Hematopoietic multipotent progenitor cell treated with erythropoietin and hydrocortisone succinate and interleukin-3 and kit ligand, for 15 days (in vitro differentiated cells): ENCODE measurements around the gene RET.

Source experiments
- DNase-seq: peaks from one replicate; pipeline ENCODE4 v3.0.0-alpha.2; 2015; ENCODE audit warnings: low spot score

The RET gene

DNA sequence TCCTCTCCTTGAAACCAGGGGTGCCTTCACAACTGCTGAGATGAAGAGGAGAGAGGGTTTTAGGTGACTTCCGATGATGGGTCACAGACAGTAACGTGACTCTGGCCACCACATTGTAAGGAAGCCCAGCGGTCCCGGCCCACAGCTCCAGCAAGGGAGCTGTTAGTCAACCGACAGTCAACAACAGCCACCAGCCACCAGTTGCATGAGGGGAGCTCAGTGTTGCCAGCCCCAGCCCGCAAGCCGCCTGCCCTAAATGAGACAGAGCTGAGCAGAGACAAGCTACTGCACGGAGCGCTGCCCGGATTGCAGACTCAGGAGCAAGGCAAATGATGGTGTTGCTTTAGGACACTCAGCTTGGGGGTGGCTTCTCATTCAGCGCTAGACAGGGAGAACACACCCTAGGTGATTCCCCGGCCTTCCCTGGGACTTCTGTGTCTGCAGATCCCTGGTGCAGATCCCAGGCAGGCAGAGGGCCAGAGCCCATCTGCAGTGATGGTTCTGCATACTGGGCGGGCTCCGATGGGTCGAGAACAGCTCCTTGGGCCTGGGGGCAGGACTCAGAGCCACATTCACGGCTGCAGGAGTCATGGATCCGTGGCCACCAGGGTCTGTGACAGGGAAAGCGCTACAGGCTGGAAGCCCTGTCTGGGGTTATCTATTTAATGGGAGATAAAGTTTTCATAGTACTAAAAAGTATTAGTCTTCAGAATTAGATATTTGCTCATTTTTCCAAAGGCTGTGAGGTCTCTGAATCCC is 14.3 kb upstream of the RET start:
- no peak for DNase-seq

DNA sequence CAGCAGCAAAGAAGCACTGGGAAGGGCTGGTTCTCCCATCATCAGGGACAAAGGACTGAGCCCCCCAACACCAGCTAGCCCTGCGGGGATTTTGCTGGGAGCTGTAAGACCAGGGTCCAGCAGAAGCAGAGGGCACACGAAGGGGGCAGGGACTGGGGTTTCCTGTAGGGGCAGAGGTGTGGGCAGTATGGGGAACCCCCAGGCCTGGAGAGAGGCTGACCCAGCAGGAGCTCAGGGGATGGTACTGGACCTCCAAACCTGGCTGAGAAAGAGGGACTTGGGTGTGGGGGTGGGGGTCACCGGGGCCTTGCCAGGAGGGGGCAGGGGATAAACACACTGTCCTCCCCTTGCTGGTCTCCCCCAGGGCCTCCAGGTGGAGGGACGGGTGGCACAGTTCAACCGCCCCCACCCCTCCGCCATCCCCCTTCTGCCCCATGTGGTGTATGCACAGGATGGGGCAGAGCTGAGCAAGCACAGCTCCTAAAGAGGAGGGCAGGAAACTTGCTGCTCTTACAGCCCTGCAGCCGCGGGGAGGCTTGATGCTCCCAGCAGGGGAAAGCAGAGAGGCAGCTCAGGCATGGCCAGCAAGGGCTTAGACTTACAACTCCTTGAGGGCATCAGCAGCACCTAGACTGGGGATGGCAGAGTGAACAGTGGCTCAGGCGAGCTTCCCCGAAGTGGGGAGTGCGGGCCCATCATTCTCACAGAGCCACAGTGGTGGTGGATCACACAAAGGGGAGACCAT is 12.4 kb upstream of the RET start:
- DNase-seq, result no peak

DNA sequence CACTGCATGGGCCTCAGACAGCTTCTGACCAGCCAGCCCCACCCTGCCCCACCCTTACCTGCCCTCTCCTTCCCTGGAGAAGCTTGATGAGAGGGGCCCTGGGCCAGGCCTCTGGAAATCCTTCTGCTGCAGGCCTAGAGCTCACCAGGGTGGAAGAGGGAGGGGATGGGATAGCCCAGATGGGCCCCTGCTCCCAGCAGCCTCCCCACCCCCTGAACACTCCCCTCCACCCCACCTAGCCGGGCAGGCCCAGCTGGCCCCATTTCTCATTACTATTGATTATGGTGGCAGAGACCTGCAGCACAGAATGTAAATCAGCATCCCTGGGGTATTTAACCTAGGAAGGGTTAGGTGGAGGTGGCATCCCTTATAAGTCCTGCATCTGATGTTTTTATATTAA is 11.6 kb upstream of the RET start:
- DNase-seq, result no peak

DNA sequence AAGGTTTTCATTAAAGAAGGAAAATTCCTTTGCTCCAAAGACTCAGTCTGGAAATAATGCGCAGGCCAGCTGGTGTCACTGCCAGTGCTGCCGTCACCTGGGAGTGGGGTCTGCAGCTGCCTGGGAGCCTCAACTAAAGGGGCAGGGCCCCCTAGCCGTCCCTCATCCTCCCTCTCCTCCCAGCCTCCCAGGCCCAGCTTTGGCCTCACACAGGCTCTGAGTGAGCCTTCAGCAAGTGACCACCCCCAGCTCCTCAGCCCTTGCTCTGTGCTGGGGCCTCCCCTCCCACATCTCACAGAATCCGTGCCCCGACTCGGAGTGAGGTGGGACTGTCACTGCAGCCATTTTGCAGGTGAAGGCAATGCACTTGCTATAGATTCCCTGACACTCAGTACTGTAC is 11.1 kb upstream of the RET start:
- no peak for DNase-seq

DNA sequence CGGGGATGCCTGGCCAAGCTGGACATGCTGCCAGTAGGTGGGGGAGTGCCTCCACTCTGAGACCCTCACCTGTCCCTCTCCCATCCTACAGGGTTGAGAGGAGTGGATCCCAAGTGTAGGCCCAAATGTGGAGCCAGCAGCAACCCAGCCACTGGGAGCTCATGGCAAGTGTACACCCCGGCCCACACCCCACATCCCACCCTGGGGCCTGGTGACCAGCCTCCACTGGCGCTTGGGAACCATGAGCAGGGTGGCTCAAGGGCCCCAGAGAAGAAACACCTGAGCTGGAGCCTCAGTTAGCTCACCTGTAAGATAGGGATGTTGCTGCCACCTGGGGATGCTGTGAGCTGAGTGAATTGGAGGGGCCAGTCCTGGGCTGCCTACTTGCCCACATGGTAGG is 10.4 kb upstream of the RET start:
- no peak for DNase-seq

DNA sequence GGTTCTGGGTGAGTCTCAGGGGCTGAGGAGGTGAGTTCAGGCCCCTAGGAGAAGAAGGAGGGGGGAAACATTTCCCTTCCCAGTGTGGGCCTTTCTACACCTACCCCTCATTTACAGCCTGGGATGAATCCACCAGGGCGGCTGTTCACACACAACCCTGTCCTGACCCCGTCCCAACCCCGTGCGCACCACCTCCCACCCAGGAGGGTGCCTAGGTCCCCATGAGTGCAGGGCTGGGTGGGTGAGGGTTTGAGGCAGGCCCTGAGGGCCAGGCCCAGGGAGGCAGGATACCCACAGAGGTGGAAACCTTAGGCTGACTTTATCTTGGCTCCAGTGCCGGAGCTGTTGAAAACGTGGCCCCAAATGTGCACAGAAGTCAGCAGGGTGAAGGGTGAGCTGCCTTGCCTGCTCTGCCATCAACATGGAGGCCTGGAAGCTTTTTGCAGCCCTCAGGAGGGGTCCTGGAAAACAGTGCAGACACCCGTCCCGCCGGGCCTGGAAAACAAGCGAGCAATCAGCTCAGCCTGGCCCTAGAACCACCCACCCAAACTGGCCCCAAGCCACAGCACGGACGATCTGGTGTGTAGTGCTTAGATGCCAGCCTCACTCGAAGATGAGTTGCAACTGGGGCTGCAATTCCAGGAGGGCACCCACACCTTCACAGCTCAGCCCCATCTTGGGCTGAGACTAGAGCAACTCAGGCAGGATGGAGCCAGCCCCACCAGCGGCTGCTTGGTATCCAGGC is 9.3 kb upstream of the RET start:
- no peak for DNase-seq

DNA sequence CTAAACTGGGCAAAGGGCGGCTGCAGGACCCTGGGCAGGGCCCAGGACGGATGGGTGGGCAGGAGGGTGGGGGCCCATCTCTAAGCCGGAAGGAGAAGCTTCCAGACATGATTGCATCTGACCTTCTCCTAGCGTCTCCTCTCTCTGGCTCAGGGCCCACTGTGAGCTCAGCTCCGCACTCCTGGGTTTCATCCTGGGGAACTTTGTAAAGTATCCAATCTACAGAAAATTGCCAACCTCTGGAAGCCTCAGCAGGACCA is 8.8 kb upstream of the RET start:
- no peak for DNase-seq

DNA sequence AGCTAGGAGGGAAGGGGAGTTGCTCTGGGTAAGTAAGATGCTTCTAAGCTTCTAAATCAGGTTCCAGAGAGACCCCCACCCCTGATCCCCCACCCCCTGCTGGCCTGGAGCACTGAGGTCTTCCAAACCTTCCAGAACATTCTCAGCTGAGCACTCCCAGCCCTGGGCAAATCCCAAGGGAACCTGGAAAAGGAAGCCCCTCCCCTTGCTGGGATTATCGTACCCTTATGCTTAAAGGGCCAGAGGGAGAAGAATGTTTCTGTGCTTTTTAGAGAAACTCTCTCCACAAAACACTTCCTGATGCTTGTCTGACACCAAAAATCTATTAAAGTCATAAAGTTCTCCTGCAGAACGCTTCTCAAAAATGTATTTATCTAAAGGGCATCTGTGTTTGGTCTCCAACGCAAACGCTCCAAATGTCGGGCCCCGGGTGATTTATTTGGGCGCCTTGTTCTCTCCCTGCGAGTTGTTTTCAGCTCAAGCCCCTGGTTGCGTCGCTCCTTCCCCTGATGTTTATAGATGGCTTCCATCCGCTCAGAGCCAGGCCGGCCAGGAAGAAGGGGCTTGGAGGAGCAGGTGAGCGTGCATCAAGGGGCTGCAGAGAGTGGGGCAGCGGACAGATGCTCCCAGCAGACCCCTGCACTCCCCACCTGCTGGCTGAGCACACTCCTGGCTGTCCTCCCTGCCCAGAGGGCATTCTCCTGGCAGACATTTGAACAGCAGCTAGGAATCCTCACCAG is 8.2 kb upstream of the RET start:
- no peak for DNase-seq

DNA sequence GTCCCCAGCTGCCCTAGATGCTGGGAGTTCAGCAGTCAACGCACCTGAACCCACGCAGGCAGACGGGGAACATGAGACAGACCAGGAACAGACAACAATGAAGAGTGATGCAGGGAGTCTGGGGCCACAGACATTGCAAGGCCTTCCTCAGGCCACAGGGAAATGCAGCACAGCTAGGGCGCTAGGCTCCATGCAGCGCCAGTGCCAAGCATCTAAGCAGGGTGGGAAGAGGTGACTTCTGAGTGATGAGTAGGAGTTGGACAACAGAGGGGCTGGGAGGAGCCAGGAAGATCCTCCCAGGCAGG is 7.7 kb upstream of the RET start:
- DNase-seq, result no peak

DNA sequence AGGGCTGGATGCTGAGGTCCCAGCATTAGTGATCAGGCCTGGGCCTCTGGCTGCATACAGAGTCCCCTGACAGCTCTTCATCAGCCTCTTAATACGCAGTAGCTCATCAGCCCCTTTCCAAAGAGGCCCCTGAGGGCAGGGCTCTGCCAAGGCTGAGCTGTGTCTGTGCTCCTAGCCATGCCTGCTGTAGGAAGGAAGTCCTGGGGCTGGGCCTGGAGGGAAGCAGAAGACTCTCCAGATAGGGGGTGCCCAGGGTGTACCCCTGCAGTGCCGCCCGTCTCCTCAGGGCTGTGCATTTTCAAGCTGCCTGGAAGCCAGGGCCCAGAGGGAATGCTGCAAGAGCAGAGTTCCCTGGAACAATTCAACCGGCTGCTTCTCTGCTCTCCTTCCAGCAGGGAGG is 7.3 kb upstream of the RET start:
- no peak for DNase-seq

DNA sequence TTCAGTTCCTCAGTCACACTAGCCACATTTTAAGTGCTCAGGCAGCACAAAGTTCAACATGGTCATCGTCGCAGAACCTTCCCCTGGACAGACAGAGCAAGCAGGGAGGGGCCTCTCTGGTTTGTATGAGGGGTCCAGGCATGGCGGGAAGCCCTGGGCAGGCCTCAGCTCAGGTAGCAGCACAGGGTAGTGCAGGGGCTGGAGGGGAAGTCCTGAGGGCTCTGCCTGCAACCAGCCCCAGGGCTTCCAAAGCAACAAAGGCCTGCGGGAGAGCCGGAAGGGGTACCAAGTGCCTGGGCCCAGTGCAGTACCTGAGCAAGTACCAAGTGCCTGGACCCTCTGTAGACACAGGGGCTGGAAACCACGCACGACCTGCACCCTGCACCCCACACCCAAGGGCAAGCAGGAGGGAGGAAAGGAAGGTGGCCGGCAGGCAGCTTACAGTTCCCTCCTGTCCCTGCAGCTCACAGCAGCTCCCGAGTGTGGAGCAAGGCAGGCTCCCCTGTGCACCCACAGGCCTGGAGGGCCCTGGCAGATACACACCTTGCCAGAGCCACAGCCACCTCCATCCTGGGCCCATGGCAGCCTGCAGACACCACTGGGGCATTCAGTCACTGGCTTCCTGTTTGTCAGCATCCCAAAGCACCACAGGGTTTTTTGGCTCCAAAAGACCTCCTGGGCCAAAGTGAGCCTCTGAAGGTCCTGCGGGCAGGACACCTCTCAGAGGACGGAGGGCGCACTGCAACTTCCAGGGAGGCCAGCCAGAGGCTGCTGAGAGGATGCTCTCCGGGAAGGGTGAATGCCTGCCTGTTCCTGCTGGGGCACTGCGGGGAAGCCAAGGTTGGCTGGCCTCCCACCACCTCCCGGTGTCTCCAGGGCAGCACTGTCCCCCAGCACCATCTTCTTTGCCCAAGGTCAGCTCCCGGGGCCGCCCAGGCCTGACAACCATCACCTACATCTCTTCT is 6.5 kb upstream of the RET start:
- DNase-seq, result no peak

DNA sequence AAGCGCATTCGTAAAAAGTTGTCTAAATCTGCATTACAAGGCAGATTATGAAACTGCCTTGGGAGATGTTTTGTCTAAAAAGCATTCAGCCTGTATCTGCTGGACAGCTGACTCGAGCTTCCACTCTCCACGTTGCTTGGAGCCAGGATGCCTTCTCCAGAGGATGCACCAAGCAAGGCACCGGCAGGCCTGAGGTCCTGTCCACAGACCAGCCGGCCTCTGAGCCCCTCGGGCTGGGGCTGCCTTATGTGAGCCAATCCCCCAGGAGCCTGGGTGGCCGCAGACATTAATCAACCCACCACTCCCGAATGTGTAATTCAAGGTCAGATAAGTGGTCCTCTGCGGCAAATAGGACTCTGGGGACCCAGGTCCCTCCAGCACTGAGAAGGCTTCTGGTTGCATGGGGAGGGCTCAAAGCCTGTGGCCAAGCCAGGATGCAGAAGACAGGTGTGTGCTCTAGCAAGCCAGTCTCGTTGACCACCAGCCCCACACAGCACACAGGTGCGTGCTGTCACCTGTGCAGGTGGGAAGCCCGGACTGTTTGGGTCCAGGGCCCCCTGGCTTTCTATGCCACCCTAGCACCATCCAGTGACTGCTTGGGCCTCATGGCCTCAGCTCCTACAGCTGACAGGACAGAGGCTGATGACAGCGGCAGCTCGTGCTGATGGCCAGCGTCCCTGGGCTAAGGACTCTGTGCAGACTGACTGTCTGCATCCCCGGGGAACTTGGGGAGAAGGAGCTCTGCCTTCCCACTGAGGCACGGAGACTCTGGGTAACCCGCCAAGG is 4.8 kb upstream of the RET start:
- no peak for DNase-seq

DNA sequence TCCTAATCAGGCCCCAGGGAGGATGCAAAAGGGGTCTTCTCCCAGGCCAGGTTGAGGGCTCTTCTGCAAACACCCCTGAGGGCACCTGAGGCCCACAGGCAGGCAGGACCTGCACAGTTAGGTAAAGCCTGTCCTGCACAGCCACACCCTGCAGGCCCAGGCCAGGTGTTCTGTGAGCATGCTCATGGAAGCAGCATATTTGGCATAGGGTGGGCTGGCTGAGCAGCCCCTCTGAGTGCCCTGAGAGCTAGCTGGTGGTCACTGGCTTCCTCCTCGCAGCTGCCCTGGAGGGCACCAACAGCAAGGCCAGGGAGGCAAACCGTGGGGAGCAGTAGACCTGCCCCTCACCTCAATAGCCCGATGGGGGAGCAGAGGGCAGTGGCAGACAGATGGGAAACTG is 3.7 kb upstream of the RET start:
- no peak for DNase-seq

DNA sequence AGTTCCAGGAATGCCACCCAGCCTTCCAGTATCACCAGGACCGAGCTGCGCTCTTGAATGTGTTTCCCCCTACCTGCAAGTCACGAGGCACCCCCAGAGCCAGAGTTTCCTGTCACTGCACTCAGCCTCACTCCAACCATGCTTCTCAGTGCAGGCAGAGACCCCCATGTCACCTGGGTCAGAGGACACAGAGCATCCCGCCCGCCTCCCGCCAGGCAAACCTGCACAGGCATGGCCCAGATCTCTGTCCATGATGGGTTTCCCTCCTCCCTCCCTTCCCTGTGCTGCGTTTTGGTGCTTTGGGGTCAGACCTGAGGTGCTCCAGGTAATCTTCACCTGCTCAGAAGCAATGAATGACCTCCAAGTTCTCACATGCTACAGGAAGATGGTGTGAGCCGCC is 3.1 kb upstream of the RET start:
- DNase-seq, result no peak

DNA sequence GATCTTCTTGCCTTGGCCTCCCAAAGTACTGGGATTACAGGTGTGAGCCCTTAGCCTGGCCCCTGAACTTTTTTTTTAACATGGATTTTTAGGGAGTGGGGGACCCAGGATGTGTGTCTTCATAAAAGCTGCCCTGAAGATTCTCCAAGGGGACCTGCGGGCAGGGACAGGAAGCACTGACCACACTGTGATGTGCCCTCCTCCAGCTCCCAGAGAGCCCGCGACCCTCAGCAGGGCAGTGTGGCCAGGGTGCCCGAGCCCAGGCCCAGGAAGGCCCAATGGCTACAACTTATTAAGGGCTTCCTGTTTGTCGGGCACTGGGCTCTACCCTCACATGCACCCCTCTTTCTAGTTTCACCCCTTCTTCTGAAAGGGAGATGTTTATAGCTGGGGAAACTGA is 2.5 kb upstream of the RET start:
- DNase-seq, result no peak

DNA sequence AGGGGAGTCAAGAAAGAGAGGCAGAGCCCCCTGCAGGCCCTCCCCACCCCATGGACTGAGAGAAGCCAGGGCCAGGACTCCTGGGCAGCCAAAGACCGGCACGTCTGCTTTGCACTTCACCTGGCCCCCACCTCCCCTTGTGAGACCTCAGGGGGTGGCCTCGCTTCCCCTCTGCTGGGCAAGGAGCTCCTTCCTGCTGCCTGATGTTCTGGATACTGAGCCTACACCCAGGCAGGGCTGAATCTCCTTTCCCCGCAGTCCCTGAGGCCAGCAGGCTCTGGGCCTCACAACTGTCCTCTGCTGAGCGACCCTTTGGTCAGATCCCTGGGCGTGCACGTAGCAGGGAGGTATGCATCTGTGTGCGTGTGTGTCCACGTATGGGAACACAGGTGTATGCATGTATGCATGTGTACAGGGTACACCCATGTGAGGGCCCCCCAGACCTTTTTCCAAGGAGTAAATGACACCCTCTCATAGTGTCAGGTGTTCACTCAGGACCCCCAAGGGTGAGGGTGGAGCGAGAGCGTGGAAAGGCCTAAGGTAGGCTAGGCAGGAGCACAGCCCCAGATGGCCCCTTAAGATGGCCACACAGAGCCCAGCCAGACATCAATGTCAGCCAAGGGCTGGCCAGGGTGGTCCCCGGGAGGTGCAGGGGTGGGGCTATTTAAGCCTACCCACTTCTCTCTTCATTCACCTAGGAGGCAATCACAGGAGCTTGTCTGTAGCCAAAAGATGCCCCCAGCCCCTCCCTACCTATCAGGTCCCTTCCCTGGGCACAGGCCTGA is 1.9 kb upstream of the RET start:
- no peak for DNase-seq

DNA sequence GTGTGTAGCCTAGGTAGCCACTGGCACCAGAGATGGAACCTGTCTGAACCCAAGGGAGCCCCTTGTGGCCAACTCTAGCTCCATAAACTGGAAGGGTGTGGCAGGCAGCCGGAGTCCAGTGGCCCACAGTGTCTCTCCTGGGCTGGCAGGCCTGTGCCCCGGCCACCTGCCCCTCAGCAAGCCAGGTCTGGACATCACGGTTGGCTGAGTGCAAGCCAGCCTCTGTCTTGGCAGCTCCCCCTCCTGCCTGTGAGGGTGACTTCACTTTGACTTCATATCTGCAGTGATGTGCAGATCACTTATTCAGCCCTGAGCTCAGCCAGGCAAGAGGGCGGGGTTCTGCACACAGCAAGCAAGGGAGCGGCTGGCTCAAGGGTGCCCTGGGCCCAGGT is 1.3 kb upstream of the RET start:
- no peak for DNase-seq

DNA sequence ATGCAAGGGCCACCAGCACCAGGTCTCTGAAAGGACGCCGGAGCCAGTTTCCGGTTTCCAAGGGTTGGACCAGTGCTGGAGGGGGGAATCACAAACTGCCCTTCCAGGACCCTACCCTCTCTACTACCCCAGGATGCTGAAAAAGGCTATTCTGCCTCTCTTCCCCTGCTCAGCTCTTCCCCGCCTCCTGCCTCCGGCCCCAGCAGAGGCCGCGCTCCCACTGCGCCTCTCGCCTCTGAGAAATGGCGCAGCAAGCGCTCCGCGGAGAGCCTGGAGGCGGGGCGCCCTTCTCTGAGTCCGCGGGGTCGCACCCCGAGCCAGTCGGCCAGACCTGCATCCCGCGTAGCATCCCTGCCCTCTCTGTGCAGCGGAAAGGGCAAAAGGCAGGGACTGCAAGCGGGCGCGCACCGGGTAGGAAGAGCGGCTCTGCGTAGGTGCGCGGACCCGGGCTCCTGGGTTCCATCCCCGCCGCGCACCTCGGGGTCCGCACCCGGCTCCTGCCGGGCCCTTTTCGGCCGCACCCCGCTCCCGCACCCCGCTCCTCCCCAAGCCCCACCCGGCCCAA is 476 bp upstream of the RET start:
- DNase-seq, result no peak

DNA sequence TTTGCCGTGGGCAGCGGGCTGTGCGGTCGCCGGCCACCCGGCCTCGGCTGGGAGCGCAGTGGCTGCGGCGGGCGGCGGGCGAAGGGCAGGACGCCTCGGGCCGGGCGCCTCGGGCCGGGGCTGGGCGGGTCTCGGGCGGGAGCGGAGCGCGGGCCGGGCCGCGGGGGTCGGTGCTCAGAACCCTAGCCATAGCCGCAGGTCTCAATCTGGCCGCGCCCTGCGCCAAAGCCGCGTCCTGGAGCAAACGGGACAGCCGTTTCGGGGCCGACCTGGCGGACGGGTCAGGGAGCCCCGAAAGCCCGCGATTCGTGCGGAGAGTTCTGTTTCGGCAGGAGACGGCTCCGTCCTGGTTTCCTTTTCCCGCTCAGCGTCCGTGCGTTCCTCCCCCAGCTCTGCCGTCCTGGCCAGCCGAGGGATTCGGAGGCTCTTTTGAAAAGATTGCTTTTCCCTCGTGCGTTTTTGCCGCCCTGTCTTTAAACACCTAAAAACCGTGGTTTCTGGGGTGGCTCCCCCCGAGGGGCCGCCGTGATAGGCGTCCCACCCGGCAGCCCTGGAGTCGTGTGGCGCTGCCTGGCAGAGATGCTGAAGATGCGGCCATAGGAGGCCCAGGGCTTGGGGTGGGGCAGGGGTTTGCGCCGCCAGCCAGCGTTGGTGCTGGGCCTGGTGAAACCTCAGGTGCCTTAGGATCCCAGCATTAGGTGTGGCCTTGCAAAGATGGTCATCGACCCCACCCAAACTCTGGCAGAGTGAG is 727 bp downstream of the RET start:
- DNase-seq, result no peak
